Calu3 (cell line): Measurements from ENCODE around the gene C1QTNF6. TPM values are rescaled to one million over a fixed set of nuclear protein-coding genes. Genes with fewer than 3 reads are reported as not detected.

Experiments used
- BruUV-seq: library from RNA; stranded (reverse); fragments of 400-500 nt; replicated peaks from 2 replicates; lab custom pipeline; 2021; lab: Mats Ljungman, UMichigan
- CTCF ChIA-PET: fragments of 300-600 bp; sonication (Branson Sonifier 250); formaldehyde crosslinking; loops from one replicate; lab custom pipeline; 2022; ENCODE audit warnings: antibody characterized with exemption; lab: Charles Lee
- DNase-seq: peaks from one replicate; pipeline ENCODE4 v3.0.0; 2022
- H3K27ac Mint-ChIP-seq: one replicate; pipeline ENCODE4 v1.8.0; 2022; ENCODE audit warnings: mixed read lengths; ENCODE audit not compliant: unreplicated experiment
- H3K27me3 Mint-ChIP-seq: one replicate; pipeline ENCODE4 v1.8.0; 2022; ENCODE audit warnings: mixed read lengths; ENCODE audit not compliant: unreplicated experiment
- H3K36me3 Mint-ChIP-seq: one replicate; pipeline ENCODE4 v1.8.0; 2022; ENCODE audit warnings: mild to moderate bottlenecking, moderate library complexity, mixed read lengths; ENCODE audit not compliant: insufficient read depth, unreplicated experiment
- H3K4me1 Mint-ChIP-seq: one replicate; pipeline ENCODE4 v1.8.0; 2022; ENCODE audit warnings: mild to moderate bottlenecking, low read depth, mixed read lengths; ENCODE audit not compliant: unreplicated experiment
- H3K4me3 Mint-ChIP-seq: one replicate; pipeline ENCODE4 v1.8.0; 2022; ENCODE audit warnings: mild to moderate bottlenecking, low read depth, moderate library complexity, mixed read lengths; ENCODE audit not compliant: unreplicated experiment
- H3K9me3 Mint-ChIP-seq: one replicate; pipeline ENCODE4 v1.8.0; 2022; ENCODE audit warnings: low read depth, mixed read lengths; ENCODE audit not compliant: unreplicated experiment
- intact Hi-C: fragments of 100-400 bp; cut with micrococcal nuclease; formaldehyde crosslinking; loops from one replicate; pipeline ENCODE4 v1.10.0; 2022; ENCODE audit not compliant: unreplicated experiment
- total RNA-seq: library from RNA; stranded (reverse); gene quantifications from 2 replicates; pipeline ENCODE4 v1.2.3, GENCODE V29; 2022
- TF ChIP-seq, protein P1 (sequence below): fragments of 200-600 bp; IDR thresholded peaks from one replicate; pipeline ENCODE4 v1.8.0; 2022; ENCODE audit warnings: antibody characterized with exemption; ENCODE audit not compliant: unreplicated experiment

Gene C1QTNF6
- total RNA-seq, 1 experiment from 2014 or later: 6.2 TPM

DNA sequence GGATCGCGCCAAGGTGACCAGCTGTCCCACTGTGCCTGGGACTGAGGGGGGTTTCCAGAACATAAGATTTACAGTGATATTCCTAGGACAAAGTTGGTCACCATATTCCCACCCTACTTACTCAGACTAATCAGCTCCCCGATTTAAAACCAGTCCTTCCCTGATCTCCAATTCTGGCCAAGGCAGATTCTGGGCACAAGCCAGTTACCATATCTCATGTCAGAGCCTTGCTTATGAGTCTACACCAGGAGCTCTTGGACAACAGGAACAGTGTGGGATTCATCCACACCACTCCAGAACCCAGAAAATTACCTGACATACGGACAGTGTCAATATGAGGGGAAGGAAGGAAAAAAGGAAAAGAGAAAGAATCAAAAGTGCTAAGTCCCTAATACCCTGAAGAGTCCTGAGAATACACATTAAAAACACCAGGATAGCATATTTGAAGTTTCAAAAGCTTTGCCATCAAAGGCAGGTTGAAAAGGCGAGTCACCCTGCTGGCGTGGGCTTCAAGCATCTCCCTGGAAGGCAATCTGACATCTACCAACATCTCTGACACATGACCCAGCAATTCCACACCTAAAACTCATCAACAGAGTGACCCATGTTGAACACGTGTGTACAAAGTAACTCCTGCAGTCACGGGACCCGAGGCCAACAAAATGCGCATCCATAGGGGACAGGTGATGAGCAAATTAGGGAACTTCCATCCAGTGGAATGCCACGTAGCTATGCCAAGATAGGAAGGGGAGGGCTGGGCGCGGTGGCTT is 30.3 kb downstream of the C1QTNF6 start:
- CTCF ChIA-PET: interaction anchor here (1.0 kb wide), 1 partner anchor 32 kb away, joined by 5 read pairs; no protein-coding TSS in a partner anchor
- intact Hi-C loops: no loop called here

DNA sequence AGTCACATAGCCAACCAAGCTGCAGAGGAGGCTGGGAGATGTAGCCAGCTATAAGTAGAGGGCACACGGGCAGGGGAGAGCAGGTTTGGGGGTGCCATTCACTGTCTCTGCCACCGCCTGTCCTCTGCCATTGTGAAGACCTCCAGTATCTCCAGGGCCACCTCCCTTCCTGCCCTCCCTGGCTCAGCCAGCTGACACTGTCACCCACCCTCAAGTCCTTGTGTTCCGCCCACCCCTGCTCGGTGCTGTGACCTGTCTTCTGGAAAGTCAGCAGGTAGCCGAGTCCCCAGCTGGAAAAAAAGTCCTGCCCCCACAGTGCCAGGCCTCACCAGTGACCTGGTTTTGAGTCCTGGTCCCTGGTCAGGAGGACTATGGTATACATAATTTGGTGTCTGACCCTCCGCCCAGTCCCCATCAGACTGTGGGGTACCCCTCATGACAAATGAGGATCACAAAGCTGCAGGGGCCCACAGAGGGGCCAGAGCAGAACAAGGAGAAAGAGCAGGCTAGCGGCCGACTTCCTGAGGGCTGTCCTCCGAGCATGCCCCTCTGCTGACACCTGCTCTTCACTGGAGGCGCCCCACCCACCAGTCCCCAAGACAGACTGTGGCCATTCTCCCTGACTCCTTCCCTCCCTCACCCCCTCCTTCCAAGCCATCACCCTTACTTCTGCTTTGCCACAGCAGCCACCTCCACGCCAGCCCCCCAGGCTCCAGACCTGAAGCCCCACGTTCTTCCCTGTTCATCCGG is 31.2 kb downstream of the C1QTNF6 start:
- peaks cover 5% of the 10 kb centered on the region for H3K36me3 Mint-ChIP-seq
- CTCF ChIA-PET: interaction anchor here (1.0 kb wide), 2 partner anchors 31 to 43 kb away, joined by 3 to 5 read pairs; no protein-coding TSS in a partner anchor
- no peak overlapping the region for H3K27ac Mint-ChIP-seq
- peaks cover 8% of the 10 kb centered on the region for H3K4me1 Mint-ChIP-seq
- peaks cover 60% of the 10 kb centered on the region for H3K27me3 Mint-ChIP-seq
- TF ChIP-seq, protein P1, sequence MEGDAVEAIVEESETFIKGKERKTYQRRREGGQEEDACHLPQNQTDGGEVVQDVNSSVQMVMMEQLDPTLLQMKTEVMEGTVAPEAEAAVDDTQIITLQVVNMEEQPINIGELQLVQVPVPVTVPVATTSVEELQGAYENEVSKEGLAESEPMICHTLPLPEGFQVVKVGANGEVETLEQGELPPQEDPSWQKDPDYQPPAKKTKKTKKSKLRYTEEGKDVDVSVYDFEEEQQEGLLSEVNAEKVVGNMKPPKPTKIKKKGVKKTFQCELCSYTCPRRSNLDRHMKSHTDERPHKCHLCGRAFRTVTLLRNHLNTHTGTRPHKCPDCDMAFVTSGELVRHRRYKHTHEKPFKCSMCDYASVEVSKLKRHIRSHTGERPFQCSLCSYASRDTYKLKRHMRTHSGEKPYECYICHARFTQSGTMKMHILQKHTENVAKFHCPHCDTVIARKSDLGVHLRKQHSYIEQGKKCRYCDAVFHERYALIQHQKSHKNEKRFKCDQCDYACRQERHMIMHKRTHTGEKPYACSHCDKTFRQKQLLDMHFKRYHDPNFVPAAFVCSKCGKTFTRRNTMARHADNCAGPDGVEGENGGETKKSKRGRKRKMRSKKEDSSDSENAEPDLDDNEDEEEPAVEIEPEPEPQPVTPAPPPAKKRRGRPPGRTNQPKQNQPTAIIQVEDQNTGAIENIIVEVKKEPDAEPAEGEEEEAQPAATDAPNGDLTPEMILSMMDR: no peak
- no peak overlapping the region for H3K4me3 Mint-ChIP-seq
- DNase-seq: no peak
- intact Hi-C loops: no loop called here
- no TSS peak for BruUV-seq
- no peaks in the 10 kb centered on the region for H3K9me3 Mint-ChIP-seq

More for the DNA sequence above, 30.3 kb downstream of the C1QTNF6 start:
- Mint-ChIP-seq H3K9me3 (no peaks in the 10 kb centered on the region), H3K4me3 (no peak overlapping the region), H3K4me1 (peaks cover 8% of the 10 kb centered on the region), H3K36me3 (peaks cover 5% of the 10 kb centered on the region), H3K27ac (no peak overlapping the region), H3K27me3 (peaks cover 57% of the 10 kb centered on the region)
- no TSS peak for BruUV-seq
- TF ChIP-seq, protein P1: no peak
- no peak for DNase-seq

DNA sequence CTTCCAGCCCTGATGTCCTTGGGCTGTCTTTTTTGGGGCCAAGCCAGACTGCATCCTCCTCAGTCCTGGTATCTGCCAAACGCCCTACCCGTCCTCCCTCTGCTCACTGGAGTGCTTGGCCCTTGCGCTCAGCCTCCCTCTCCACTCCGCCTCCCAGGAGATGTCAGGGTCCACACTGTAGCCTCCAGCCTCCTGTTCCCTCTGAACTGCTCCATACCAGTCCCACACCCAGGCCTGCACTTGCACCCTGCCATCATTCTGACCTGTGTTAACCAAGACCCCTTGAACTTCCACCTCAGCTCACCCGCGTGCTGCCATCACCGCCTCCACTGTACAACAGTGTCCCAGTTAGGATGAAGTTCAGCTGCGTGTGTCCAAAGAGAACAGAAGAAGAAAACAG is 32.1 kb downstream of the C1QTNF6 start:
- no peak overlapping the region for H3K27ac Mint-ChIP-seq
- no peak for DNase-seq
- peaks cover 67% of the 10 kb centered on the region for H3K27me3 Mint-ChIP-seq
- H3K9me3 Mint-ChIP-seq: no peaks in the 10 kb centered on the region
- CTCF ChIA-PET: interaction anchor here (1.0 kb wide), 1 partner anchor 44 kb away, joined by 3 read pairs; no protein-coding TSS in a partner anchor
- H3K4me1 Mint-ChIP-seq: peaks cover 8% of the 10 kb centered on the region
- H3K4me3 Mint-ChIP-seq: no peak overlapping the region
- no TSS peak for BruUV-seq
- TF ChIP-seq, protein P1: no peak
- intact Hi-C loops: no loop called here
- peaks cover 5% of the 10 kb centered on the region for H3K36me3 Mint-ChIP-seq

DNA sequence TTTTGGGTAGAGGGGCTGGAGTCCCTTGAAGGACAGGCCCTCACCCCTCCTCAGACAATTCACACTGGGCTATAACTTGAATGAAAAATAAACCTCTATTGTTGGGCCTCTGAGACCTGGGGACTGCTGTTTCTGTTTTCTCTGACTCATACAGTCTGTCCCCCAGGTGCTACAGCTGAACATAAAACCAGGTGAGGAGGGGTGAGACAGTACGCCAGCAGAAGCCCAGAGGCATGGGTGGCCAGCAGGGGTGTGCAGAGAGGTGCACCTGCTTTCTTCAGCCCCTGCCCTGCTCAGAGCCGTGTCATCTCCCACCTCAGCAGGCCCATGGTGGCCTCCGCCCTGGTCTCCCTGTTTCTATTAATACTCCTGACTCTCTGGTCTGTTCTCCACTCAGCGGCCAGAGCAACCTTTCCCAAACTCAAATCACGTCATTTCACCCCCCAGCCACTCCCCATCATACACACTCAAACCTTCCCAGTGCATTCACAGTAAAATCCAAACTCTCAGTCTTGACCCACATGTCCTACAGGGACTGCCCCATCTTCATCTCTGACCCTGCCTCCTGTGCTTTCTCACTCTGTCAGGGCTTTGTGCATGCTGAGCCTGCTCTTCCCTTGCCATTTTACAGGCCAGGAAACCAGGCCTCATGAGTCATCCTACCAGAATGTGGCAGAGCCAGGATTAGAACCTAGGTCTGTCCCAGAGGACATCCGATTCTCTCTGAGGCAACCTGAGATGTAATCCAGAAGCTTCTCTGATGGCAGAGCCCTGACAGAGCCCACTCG is 32.9 kb downstream of the C1QTNF6 start:
- TF ChIP-seq, protein P1: no peak
- intact Hi-C loops: no loop called here
- H3K27me3 Mint-ChIP-seq: peaks cover 67% of the 10 kb centered on the region
- H3K4me3 Mint-ChIP-seq: no peak overlapping the region
- no peak for DNase-seq
- H3K36me3 Mint-ChIP-seq: peaks cover 5% of the 10 kb centered on the region
- H3K27ac Mint-ChIP-seq: no peak overlapping the region
- peaks cover 8% of the 10 kb centered on the region for H3K4me1 Mint-ChIP-seq
- CTCF ChIA-PET: no interaction called here
- BruUV-seq: no TSS peak
- H3K9me3 Mint-ChIP-seq: no peaks in the 10 kb centered on the region
